ENCODE data around the gene GSTA3.

Gene GSTA3

GRCh38 chr6:52849137-52849536 lies 60.4 kb downstream of the GSTA3 start:
- DNase-seq, result no peak
